Transverse colon (tissue), 4 donors: ENCODE measurements around the gene PIK3AP1.

Experiments used
- CTCF ChIP-seq, 5 experiments: fragments of 200-600 bp in 3 of 5; fragments of 450-650 bp in 2 of 5; sonication (generic) in 3 of 5; IDR thresholded peaks; 1 replicate in 2 of 5; 2 replicates in 3 of 5; pipeline ENCODE4 v1.5.1; 2016 to 2017; ENCODE audit warnings: antibody characterized with exemption in 5 of 5, inconsistent platforms in 3 of 5, mild to moderate bottlenecking in 2 of 5, moderate library complexity in 1 of 5
- POLR2A ChIP-seq: fragments of 450-650 bp; IDR thresholded peaks from one replicate; pipeline ENCODE4 v1.6.1; 2016; ENCODE audit warnings: antibody characterized with exemption, mild to moderate bottlenecking, moderate library complexity
- POLR2AphosphoS5 ChIP-seq, 3 donors: sonication (generic); formaldehyde crosslinking; IDR thresholded peaks; one replicate each; pipeline ENCODE4 v1.6.1; 2016; ENCODE audit warnings: antibody characterized with exemption in 3 of 3

GRCh38 chr10:96700374-96701099 is 19.8 kb downstream of the PIK3AP1 start:
- TF ChIP-seq POLR2A (no peak), CTCF (IDR thresholded peaks at IDR 0.05) (no peak), POLR2AphosphoS5 (IDR thresholded peaks at IDR 0.05) (peak in 1 of 3 donors; percentile 27)
